ENCODE data around the gene ATIC.

ATIC gene

GRCh38 chr2:215374642-215375466 is 63.0 kb downstream of the ATIC start:
- Histone ChIP-seq H3K9me3 (no peaks in the 10 kb centered on the region), H3K36me3 (peaks cover 94 to 98% (median 96%) of the 10 kb centered on the region in 3 donors), H3K4me3 (no peak overlapping the region), H3K27ac (no peak overlapping the region), H3K4me1 (no peaks in the 10 kb centered on the region), H3K27me3 (no peaks in the 10 kb centered on the region)
- no peak for TF ChIP-seq CTCF (IDR thresholded peaks at IDR 0.05)
- intact Hi-C loops (cut with DNase I; ENCODE audit: low total_unique reads), result no loop called here
- DNase-seq, result no peak

GRCh38 chr2:215375467-215375830 is 63.6 kb downstream of the ATIC start:
- intact Hi-C loops (cut with DNase I; ENCODE audit: low total_unique reads), result no loop called here
- H3K27me3 ChIP-seq, result no peaks in the 10 kb centered on the region
- no peak overlapping the region for H3K27ac ChIP-seq
- peaks cover 94 to 98% (median 95%) of the 10 kb centered on the region in 3 donors for H3K36me3 ChIP-seq
- no peak overlapping the region for H3K4me3 ChIP-seq
- no peak for TF ChIP-seq CTCF (IDR thresholded peaks at IDR 0.05)
- H3K4me1 ChIP-seq, result no peaks in the 10 kb centered on the region
- DNase-seq, result no peak
- no peaks in the 10 kb centered on the region for H3K9me3 ChIP-seq

- Histone ChIP-seq H3K4me3 (no peak overlapping the region), H3K27me3 (no peaks in the 10 kb centered on the region), H3K9me3 (no peaks in the 10 kb centered on the region), H3K27ac (no peak overlapping the region), H3K4me1 (no peaks in the 10 kb centered on the region), H3K36me3 (peaks cover 95 to 98% (median 96%) of the 10 kb centered on the region in 3 donors)
- DNase-seq, result no peak
- TF ChIP-seq CTCF (IDR thresholded peaks at IDR 0.05), result no peak
- intact Hi-C loops (cut with DNase I; ENCODE audit: low total_unique reads), result no loop called here
These were observed 64.4 kb downstream of the ATIC start for GRCh38 chr2:215376103-215376780.

- Histone ChIP-seq H3K36me3 (peaks cover 96 to 99% (median 98%) of the 10 kb centered on the region in 3 donors), H3K27ac (peak overlapping the region in 1 of 2 donors; percentile 6), H3K27me3 (no peaks in the 10 kb centered on the region), H3K9me3 (no peaks in the 10 kb centered on the region), H3K4me1 (no peaks in the 10 kb centered on the region), H3K4me3 (no peak overlapping the region)
- no peak for TF ChIP-seq CTCF (IDR thresholded peaks at IDR 0.05)
- intact Hi-C loops (cut with DNase I; ENCODE audit: low total_unique reads), result no loop called here
- DNase-seq, result no peak
These were observed 65.4 kb downstream of the ATIC start for GRCh38 chr2:215377283-215377682.

GRCh38 chr2:215378045-215378444 is 66.2 kb downstream of the ATIC start:
- Histone ChIP-seq H3K9me3 (no peaks in the 10 kb centered on the region), H3K36me3 (peaks cover 96 to 100% (median 98%) of the 10 kb centered on the region in 3 donors), H3K4me1 (no peaks in the 10 kb centered on the region), H3K27me3 (no peaks in the 10 kb centered on the region), H3K27ac (peak overlapping the region in 1 of 2 donors; percentile 6), H3K4me3 (no peak overlapping the region)
- intact Hi-C loops (cut with DNase I; ENCODE audit: low total_unique reads), result no loop called here
- no peak for TF ChIP-seq CTCF (IDR thresholded peaks at IDR 0.05)
- no peak for DNase-seq
